Retinal pigment epithelial cell (primary cell): ENCODE measurements around the gene TPCN2.
"Not testable (repeated sequence)": the region's sequence is repeated elsewhere in the genome, so short reads cannot be mapped to it uniquely, and the experiment has no call there.

ENCODE experiments used
- DNase-seq: peaks from one replicate; pipeline ENCODE4 v3.0.0-alpha.2; 2010; ENCODE audit warnings: low read depth
- H3K4me3 ChIP-seq: 2 replicates; pipeline ENCODE4 v1.5.1; 2011; ENCODE audit warnings: mild to moderate bottlenecking, low read length, control low read depth, moderate library complexity
- TF ChIP-seq, protein P1 (sequence below): conservative IDR thresholded peaks from 2 replicates; pipeline ENCODE4 v1.5.1; 2011; ENCODE audit warnings: low read depth, low read length, control low read depth, inconsistent platforms

Gene TPCN2

DNA sequence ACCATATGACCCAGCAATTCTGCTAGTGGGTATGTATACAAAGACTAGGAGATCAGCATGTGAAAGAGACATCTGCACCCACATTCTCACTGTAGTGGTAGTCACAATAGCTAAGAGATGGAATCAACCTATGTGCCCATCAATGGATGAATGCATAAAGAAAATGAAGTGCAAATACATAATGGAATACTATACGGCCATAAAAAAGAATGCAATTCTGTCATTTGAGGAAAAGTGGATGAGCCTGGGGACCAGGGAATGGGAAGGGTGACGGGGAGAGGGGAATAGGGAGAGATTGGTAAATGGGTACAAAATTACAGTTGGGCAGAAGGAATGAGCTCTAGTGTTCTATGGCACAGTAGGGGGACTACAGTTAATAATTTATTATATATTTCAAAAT lies 80.3 kb downstream of the TPCN2 start:
- TF ChIP-seq, protein P1, sequence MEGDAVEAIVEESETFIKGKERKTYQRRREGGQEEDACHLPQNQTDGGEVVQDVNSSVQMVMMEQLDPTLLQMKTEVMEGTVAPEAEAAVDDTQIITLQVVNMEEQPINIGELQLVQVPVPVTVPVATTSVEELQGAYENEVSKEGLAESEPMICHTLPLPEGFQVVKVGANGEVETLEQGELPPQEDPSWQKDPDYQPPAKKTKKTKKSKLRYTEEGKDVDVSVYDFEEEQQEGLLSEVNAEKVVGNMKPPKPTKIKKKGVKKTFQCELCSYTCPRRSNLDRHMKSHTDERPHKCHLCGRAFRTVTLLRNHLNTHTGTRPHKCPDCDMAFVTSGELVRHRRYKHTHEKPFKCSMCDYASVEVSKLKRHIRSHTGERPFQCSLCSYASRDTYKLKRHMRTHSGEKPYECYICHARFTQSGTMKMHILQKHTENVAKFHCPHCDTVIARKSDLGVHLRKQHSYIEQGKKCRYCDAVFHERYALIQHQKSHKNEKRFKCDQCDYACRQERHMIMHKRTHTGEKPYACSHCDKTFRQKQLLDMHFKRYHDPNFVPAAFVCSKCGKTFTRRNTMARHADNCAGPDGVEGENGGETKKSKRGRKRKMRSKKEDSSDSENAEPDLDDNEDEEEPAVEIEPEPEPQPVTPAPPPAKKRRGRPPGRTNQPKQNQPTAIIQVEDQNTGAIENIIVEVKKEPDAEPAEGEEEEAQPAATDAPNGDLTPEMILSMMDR, result no peak
- no peak for DNase-seq
- H3K4me3 ChIP-seq, result no peak overlapping the region

DNA sequence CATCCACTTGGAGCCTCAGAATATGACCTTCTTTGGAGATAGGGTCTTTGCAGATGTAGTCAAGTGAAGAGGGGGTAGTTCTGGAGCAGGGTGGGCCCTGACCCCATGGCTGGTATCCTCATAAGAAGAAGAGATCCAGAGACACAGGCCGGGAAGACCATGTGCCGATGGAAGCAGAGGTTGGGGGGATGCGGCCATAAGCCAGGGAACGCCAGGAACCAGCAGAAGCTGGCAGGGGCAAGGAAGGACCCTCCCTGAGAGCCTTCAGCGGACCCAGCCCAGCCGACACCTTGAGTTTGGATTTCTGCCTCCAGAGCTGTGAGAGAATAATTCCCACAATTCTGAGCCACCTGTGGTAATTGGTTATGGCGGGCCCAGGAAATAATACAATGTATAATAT lies 80.9 kb downstream of the TPCN2 start:
- TF ChIP-seq, protein P1, result no peak
- H3K4me3 ChIP-seq, result no peak overlapping the region
- DNase-seq, result no peak

DNA sequence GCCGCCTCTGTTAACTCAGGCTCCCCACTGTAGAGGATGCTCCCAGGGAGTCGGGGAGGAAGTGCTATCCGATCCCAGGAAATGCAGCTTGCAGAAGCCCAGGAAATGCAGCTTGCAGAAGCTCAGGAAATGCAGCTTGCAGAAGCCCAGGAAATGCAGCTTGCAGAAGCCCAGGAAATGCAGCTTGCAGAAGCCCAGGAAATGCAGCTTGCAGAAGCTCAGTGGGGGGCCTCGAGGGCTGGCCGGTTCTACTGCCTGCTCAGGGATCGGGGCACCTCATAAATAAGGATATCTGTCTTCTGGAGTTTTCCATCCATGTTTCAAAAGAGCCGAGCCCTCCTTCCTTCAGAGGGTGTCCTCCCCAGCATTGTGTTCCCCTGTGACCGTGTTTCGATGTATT lies 81.9 kb downstream of the TPCN2 start:
- no peak overlapping the region for H3K4me3 ChIP-seq
- TF ChIP-seq, protein P1, result no peak
- DNase-seq, result no peak

DNA sequence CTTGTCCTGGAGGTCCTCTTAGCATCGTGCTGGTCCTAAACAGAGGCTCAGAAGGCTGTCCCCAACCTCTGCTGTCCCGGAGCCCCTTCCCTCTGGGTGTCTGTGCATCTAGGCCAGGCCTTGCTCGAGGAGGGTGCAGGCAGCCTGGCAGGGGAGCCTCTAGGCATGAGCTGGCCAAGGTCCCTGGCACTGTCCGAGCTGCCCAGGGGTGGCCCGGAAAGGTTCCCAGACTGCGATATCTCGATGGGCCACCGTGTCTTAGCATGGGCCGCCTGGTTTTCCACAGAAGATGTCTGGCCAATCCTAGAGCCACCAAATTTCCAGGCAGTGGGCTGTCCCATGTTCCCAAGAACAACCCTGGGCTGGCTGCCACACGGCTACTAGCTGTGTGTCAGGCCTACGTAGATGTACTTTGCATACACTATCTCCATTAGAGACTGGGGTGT lies 82.4 kb downstream of the TPCN2 start:
- no peak for DNase-seq
- H3K4me3 ChIP-seq, result no peak overlapping the region
- TF ChIP-seq, protein P1, result no peak

DNA sequence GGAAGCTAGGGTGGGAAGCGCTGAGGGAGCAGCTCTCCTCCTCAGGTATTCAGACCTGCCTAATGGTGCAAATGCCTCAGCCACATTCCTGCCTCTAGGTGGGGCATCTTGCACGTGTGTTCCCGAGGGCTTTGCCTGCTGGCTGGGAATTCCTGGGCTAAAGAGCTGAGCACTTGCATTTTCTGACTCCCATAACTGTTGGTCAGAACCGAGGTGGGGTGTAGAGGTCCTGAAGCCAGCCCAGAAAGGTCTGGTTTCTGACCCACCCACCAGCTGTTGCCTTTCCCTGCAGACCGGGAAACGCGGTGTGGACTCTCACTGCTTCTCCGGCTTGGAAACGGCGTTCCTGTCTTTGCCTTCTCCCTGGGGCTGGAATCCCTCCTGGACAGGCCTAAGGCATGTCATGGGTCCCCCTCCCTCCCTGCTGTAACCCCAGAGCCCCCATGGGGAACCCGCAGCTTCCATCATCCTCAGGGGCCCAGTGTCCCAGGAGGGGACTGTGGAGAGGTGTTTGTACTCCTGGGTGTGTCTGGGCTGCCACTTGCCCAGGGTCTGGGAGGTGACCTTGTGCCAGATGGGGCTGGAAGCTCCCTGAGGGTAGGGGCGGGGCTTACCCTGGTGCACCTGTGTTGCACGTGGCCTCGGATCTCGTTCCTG lies 83.0 kb downstream of the TPCN2 start:
- no peak overlapping the region for H3K4me3 ChIP-seq
- no peak for DNase-seq
- TF ChIP-seq, protein P1, result peak; percentile 92

DNA sequence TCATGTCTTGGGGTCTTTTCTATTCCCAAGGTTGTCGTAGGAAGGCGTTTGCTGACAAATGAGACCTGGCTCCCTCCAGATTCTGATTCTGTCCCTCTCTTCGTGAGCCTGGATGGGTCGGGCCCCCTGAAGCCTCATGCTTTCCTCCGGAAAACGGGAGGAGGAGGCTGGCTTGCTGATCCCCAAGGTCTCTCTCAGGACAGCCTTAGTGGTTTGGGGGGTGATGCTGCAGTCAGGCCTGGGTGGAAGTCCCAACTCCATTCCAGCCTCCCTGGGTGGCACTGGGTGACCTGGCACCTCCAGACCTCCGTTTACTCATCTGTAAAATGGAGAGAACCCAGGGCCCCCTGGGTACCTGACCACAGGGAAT lies 83.6 kb downstream of the TPCN2 start:
- DNase-seq, result no peak
- TF ChIP-seq, protein P1, result no peak
- no peak overlapping the region for H3K4me3 ChIP-seq

DNA sequence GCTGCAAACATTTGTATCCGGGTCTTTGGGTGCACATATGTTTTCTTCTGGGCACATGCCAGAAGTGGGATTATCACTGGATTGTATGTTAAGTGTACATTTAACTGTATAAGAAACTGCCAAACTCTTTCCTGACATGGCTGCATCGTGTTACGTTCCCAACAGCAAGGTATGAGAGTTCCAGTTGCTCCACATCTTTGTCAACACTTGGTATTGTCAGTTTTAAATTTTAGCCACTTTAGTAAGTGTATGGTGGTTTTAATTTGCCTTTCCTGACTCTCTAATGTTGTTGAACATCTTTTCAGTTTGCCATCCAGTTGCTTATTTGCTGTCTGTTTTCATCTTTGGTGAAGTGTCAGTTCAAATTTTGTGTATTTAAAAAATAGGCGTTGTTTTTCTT lies 84.5 kb downstream of the TPCN2 start:
- no peak for DNase-seq
- TF ChIP-seq, protein P1, result no peak
- H3K4me3 ChIP-seq, result no peak overlapping the region

DNA sequence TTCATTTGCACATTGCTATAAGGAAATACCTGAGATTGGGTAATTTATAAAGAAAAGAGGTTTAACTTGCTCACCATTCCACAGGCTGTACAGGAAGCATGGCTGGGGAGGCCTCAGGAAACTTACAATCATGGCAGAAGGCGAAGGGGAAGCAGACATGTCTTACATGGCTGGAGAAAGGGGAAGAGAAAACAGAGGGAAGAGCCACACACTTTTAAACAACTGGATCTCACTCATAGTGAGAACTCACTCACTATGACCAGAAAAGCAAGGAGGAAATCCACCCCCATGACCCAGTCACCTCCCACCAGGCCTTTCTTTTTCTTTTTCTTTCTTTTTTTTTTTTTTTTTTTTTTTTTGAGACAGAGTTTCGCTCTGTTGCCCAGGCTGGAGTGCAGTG lies 85.5 kb downstream of the TPCN2 start:
- not testable (repeated sequence) for DNase-seq, H3K4me3 ChIP-seq
